ENCODE results near the gene STARD8.

Gene STARD8

GRCh38 chrX:68746988-68747387, 99.5 kb downstream of the STARD8 start:
- in situ Hi-C loops (cut with MboI; ENCODE audit: low sequenced_read_pairs): no loop called here

- in situ Hi-C loops (cut with MboI; ENCODE audit: low sequenced_read_pairs): no loop called here
These were observed 100.6 kb downstream of the STARD8 start for GRCh38 chrX:68748030-68748429.

GRCh38 chrX:68749426-68749825, 102.0 kb downstream of the STARD8 start:
- in situ Hi-C loops (cut with MboI; ENCODE audit: low sequenced_read_pairs): no loop called here

- in situ Hi-C loops (cut with MboI; ENCODE audit: low sequenced_read_pairs): no loop called here
These were observed 102.8 kb downstream of the STARD8 start for GRCh38 chrX:68750316-68750715.

- in situ Hi-C loops (cut with MboI; ENCODE audit: low sequenced_read_pairs): no loop called here
These were observed 103.9 kb downstream of the STARD8 start for GRCh38 chrX:68751372-68751771.

GRCh38 chrX:68753218-68753617, 105.8 kb downstream of the STARD8 start:
- in situ Hi-C loops (cut with MboI; ENCODE audit: low sequenced_read_pairs): no loop called here

GRCh38 chrX:68754406-68754805, 106.9 kb downstream of the STARD8 start:
- in situ Hi-C loops (cut with MboI; ENCODE audit: low sequenced_read_pairs): no loop called here

GRCh38 chrX:68755616-68756125, 108.2 kb downstream of the STARD8 start:
- in situ Hi-C loops (cut with MboI; ENCODE audit: low sequenced_read_pairs): no loop called here

GRCh38 chrX:68757331-68757730, 109.9 kb downstream of the STARD8 start:
- in situ Hi-C loops (cut with MboI; ENCODE audit: low sequenced_read_pairs): no loop called here

- in situ Hi-C loops (cut with MboI; ENCODE audit: low sequenced_read_pairs): no loop called here
These were observed 110.3 kb downstream of the STARD8 start for GRCh38 chrX:68757731-68758130.

- in situ Hi-C loops (cut with MboI; ENCODE audit: low sequenced_read_pairs): no loop called here
These were observed 111.2 kb downstream of the STARD8 start for GRCh38 chrX:68758671-68759070.

- in situ Hi-C loops (cut with MboI; ENCODE audit: low sequenced_read_pairs): no loop called here
These were observed 113.6 kb downstream of the STARD8 start for GRCh38 chrX:68761086-68761485.

GRCh38 chrX:68762766-68763165, 115.3 kb downstream of the STARD8 start:
- in situ Hi-C loops (cut with MboI; ENCODE audit: low sequenced_read_pairs): no loop called here

- in situ Hi-C loops (cut with MboI; ENCODE audit: low sequenced_read_pairs): no loop called here
These were observed 116.0 kb downstream of the STARD8 start for GRCh38 chrX:68763481-68763880.
